Activated CD8-positive, alpha-beta T cell treated with anti-CD3 and anti-CD28 coated beads, Interleukin-2, amount 10 ng/mL, durations not matched to agents 7 days and 5 days (primary cell): ENCODE results near the gene OTOF. TPM values are rescaled to one million over a fixed set of nuclear protein-coding genes. Genes with fewer than 3 reads are reported as not detected.

Source experiments
- ATAC-seq: fragments of 150-1000 bp; cut with Tn5 transposase; one replicate; pipeline ENCODE4 v1.10.0; 2021; ENCODE audit warnings: moderate library complexity
- CTCF ChIA-PET: fragments of 350-600 bp; sonication (Branson Sonifier 250); formaldehyde crosslinking; loops from one replicate; lab custom pipeline; 2021; ENCODE audit warnings: antibody characterized with exemption; lab: Charles Lee
- POLR2A ChIA-PET: fragments of 350-600 bp; sonication (Branson Sonifier 250); formaldehyde crosslinking; loops from one replicate; lab custom pipeline; 2021; ENCODE audit warnings: antibody characterized with exemption; lab: Charles Lee
- DNase-seq: peaks from one replicate; pipeline ENCODE4 v3.0.0-alpha.2; 2020
- H3K27ac Mint-ChIP-seq: one replicate; pipeline ENCODE4 v1.8.0; 2021; ENCODE audit warnings: mild to moderate bottlenecking, mixed read lengths
- H3K27me3 Mint-ChIP-seq: one replicate; pipeline ENCODE4 v1.8.0; 2021; ENCODE audit warnings: low read depth, mixed read lengths
- H3K36me3 Mint-ChIP-seq: one replicate; pipeline ENCODE4 v1.8.0; 2021; ENCODE audit warnings: low read depth, mixed read lengths
- H3K4me1 Mint-ChIP-seq: one replicate; pipeline ENCODE4 v1.8.0; 2021; ENCODE audit warnings: low read depth, mixed read lengths
- H3K4me3 Mint-ChIP-seq: one replicate; pipeline ENCODE4 v1.8.0; 2021; ENCODE audit warnings: mild to moderate bottlenecking, mixed read lengths
- H3K9me3 Mint-ChIP-seq: one replicate; pipeline ENCODE4 v1.8.0; 2022; ENCODE audit warnings: mixed read lengths; ENCODE audit not compliant: insufficient read depth
- total RNA-seq, 2 experiments: library from RNA; stranded (reverse); gene quantifications; one replicate each; pipeline ENCODE4 v1.2.3, GENCODE V29; 2021

The OTOF gene
- total RNA-seq, 2 experiments from 2014 or later = 17.2 to 19.9 TPM

DNA sequence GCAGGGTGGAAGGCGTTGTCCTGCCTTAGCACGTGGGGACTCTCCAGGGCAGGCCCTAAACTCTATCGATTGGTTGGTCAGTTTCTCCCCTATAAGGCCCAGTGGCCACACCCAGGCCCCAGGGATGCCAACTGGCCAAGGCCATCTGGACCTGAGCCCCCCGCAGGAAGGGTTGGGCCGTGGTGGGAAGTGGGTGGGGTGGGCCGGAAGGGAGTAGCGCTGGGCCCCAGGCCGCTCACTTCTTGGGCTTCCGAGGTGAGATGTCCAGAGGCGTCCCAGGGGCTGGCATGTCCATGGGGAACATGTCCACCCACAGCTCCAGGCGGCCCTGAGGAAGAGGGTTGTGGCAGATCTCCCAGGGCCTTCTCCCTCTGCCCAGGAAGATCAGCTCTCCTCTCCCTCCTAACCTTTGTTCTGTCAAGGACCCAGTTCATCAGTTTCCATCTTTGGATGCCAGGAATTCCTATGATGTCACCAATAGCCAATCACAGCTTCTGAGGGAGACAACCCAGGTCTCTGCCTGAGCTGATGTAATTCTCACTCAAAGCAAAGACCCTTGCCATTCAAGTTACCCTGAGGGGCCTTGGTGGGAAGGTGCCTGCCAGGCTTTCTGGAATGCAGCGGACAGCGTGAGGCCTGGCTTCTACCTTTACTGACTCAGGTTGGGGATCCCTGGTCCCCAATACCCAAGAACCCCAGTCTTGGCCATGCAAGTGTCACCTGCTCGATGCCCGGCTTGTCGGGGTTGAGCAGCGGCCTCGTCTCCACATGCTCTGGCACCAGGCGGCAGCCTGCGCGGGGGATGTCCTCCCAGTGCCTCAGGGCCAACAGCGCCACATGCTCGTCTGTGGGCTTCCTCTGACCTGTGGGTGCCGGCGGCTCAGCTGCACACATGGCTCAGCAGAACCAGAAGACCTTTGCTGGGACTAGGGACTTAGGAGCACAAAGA is 14.4 kb downstream of the OTOF start:
- no peak overlapping the region for H3K27ac Mint-ChIP-seq
- DNase-seq = no peak
- POLR2A ChIA-PET = no interaction called here

DNA sequence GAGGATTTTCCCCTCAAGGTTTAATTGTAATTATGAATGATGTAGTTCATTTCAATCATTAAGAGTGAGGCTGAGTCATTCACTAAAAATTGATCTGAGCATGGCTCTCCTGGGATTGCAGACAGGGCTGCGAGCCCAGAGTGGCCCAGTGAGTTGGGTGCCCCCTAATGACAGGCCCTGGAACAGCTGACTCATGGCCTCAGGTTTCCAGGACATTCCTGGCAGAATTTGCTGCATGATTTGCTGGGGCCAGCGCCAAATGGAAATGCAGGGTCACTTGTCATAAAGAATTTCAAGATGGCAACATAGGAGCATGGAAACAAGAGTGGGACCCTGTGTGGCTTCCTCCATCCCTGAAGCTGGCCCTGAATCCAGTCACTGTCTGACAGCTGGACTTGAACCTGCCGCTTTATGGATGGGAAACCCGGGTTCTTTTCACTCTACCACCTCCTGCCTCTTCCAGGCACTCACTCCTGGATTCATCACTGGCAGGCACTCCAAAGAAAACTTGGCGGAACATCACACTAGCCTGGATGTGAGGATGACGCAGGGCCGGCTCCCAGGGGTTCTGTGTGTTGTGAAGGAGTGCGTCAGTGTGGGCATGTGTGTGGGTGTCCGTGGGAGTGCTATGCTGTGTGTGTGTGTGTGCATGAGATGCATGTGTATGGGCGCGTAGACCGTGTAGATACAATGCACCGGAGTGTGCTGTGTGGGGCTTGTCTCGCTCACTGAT is 15.2 kb downstream of the OTOF start:
- Mint-ChIP-seq H3K9me3 (no peaks in the 10 kb centered on the region), H3K27me3 (no peaks in the 10 kb centered on the region), H3K4me3 (no peak overlapping the region), H3K36me3 (no peaks in the 10 kb centered on the region), H3K27ac (no peak overlapping the region), H3K4me1 (no peaks in the 10 kb centered on the region)
- ChIA-PET POLR2A (no interaction called here), CTCF (no interaction called here)
- ATAC-seq (no peak), DNase-seq (no peak)

More for the DNA sequence above, 14.4 kb downstream of the OTOF start:
- Mint-ChIP-seq H3K27me3 (no peaks in the 10 kb centered on the region), H3K36me3 (peaks cover 3% of the 10 kb centered on the region), H3K4me1 (no peaks in the 10 kb centered on the region), H3K9me3 (no peaks in the 10 kb centered on the region), H3K4me3 (no peak overlapping the region)
- ATAC-seq = no peak
- CTCF ChIA-PET = no interaction called here

DNA sequence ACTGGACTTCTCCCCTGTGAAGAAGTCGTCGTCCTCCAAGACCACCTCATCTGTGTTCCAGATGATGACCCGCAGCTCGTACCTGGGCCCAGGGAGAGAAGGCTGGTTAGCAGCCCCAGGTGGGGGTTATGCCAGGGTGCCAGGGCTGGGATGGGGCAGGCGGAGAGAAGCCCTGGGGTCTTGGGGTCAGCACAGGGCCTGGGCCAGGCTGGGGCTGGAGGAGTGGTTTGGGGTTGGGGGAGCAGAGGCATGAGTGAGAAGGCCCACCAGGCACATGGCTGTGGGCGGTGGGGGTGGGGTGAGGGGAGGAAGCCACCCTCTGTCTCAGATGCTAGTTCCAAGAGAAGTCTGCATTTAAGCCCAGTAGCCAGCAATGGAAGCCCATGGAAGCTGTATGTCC is 15.8 kb downstream of the OTOF start:
- DNase-seq (no peak), ATAC-seq (no peak)
- Mint-ChIP-seq H3K4me3 (no peak overlapping the region), H3K27ac (no peak overlapping the region), H3K27me3 (no peaks in the 10 kb centered on the region), H3K9me3 (no peaks in the 10 kb centered on the region), H3K36me3 (no peaks in the 10 kb centered on the region), H3K4me1 (no peaks in the 10 kb centered on the region)
- ChIA-PET POLR2A (no interaction called here), CTCF (no interaction called here)

DNA sequence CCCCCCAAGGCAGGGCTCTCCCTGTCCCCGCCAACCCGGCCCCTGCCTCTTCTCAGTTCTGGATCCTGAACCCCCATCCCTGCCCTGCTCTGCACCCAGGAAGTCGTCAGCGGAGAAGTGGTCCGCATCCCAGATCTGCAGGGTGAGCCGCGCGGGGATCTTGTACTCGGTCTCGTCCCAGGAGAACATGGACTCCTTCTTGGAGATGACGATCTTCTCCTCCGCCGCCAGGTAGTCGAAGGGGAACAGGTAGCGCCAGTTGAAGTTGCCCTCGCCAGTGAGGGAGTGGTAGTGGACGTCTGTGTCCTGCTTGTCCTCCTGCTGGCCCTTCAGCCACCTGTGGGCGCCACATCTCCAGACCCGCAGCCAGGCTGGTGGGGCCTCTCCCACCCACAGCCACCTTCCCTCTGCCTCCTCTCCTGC is 16.3 kb downstream of the OTOF start:
- DNase-seq (no peak), ATAC-seq (no peak)
- Mint-ChIP-seq H3K27ac (no peak overlapping the region), H3K4me1 (no peaks in the 10 kb centered on the region), H3K4me3 (no peak overlapping the region), H3K9me3 (no peaks in the 10 kb centered on the region), H3K36me3 (no peaks in the 10 kb centered on the region), H3K27me3 (no peaks in the 10 kb centered on the region)
- ChIA-PET POLR2A (no interaction called here), CTCF (no interaction called here)

DNA sequence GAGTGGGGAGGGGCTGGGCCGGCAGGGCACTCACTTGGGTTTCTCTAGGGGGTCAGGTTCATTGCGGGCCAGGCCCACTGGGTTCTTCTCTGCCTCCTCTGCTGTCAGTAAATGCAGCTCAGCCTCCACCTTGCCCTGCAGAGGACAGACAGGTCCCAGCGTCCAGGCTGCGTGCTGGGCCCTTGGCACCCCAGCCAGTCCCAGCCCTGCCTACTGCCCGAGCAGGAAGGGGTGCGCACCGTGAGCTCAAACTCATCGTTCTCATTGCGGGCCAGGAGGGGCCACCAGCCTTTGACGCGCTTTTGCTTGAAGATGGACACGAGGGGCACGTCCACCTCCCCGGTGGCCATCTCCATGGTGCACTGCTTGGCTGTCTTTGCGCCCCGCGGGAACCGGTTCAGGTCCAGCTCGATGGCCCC is 17.3 kb downstream of the OTOF start:
- ATAC-seq (no peak), DNase-seq (no peak)
- ChIA-PET CTCF (no interaction called here), POLR2A (no interaction called here)
- no peak overlapping the region for H3K4me3 Mint-ChIP-seq
- no peak overlapping the region for H3K27ac Mint-ChIP-seq
- no peaks in the 10 kb centered on the region for H3K4me1 Mint-ChIP-seq
- H3K27me3 Mint-ChIP-seq = no peaks in the 10 kb centered on the region
- no peaks in the 10 kb centered on the region for H3K36me3 Mint-ChIP-seq
- H3K9me3 Mint-ChIP-seq = no peaks in the 10 kb centered on the region

DNA sequence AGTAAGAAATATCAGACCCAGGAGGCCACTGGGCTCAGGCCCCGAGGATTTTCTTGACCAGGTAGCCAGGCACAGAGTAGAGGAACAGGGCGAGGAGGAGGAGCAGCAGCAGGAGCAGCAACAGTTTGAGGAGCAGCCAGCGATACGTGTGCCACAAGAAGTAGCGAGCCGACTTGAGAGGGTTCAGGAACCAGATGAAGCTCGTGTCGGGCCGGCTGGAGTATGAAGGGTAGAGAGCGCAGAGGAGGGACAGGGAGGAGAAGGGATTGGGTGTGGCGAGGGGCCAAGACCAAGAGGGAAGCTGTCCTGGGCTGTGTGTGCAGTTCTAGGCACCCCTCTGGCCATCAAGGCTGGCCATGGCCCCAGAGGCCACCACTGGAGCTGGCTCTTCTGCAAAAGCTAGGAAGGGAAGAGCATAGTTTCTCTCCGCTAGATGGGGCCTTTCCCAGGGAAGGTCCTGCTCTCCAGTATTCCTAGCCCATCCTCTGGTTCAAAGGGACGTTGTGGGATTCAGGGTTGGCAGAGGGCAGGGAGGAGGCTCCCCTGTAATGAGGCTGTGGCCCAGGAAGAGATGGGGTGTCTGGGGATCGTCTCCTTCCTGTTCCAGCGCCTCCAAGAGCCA is 17.8 kb downstream of the OTOF start:
- ATAC-seq (no peak), DNase-seq (no peak)
- H3K4me1 Mint-ChIP-seq = no peaks in the 10 kb centered on the region
- H3K9me3 Mint-ChIP-seq = no peaks in the 10 kb centered on the region
- H3K36me3 Mint-ChIP-seq = no peaks in the 10 kb centered on the region
- ChIA-PET POLR2A (no interaction called here), CTCF (interaction anchor here (2.5 kb wide), 1 partner anchor 9 kb away, joined by 7 read pairs; no protein-coding TSS in a partner anchor)
- H3K27ac Mint-ChIP-seq = no peak overlapping the region
- H3K27me3 Mint-ChIP-seq = no peaks in the 10 kb centered on the region
- H3K4me3 Mint-ChIP-seq = no peak overlapping the region

DNA sequence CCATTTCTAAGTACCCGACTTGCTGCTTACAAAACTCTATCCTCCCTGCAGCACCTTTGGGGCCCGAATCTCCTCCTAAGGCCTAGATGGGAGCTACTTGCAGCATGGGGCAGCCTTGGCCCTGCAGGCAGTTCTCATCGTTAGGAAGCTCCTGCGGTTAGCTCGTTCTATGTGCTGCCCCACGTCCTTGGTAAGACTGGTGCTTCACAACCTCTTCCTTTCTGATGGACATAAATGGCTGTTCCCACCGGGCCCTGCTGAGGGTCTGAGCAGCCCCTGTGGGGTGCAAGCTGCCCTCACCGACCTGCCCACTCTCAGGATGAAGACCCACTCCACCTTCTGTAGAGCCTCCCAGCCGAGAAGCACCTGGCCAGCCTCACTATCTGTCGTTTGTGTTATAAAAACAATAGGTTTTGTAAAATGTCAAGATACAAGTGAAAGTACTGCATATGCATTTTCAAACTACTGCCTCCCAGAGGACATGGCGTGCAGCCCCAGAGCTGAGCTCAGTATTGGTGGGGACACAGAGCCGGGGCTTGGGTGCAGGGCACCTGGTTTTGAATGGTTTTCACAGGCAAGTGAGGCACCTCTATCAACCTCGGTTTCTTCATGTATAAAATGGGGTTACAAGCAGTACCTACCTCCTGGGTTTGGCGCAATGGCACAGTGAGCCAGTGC is 19.4 kb downstream of the OTOF start:
- H3K27me3 Mint-ChIP-seq = no peaks in the 10 kb centered on the region
- ATAC-seq (no peak), DNase-seq (no peak)
- no peaks in the 10 kb centered on the region for H3K9me3 Mint-ChIP-seq
- CTCF ChIA-PET = interaction anchor here (2.5 kb wide), 1 partner anchor 11 kb away, joined by 7 read pairs; no protein-coding TSS in a partner anchor
- H3K4me3 Mint-ChIP-seq = no peak overlapping the region
- no peaks in the 10 kb centered on the region for H3K4me1 Mint-ChIP-seq
- no peak overlapping the region for H3K27ac Mint-ChIP-seq
- POLR2A ChIA-PET = no interaction called here
- no peaks in the 10 kb centered on the region for H3K36me3 Mint-ChIP-seq

DNA sequence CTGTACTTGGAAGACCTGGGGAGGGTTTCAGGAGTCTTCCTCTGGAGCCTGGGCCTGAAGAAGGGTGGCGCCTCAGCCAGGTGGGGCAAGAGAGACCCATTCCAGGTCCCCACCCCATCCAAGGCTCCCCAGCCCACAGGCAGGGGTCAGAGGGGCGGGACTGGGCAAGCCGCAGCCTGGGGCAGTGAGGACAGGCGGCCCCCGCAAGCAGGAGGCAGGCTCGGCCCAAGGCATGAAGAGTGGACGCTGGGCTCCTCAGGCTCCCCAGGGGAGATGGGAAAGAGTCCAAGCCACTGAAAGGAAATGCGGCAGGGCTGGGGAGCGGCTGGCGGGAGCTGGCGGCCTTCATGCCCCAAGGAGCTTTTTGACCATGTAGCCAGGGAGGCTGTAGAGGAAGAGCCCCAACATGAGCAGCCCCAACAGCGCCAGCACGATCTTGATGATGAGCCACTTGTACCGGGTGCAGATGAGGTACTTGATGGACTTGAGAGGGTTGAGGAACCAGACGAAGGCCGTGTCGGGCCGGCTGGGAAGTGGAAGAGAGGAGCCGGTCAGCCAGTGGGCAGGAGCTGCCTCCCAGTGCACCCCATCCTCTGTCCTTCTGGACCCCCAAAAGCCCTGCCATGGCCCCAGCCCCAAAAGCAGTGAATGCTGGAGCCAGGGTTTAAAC is 20.1 kb downstream of the OTOF start:
- ATAC-seq (no peak), DNase-seq (no peak)
- H3K4me1 Mint-ChIP-seq = no peaks in the 10 kb centered on the region
- no peak overlapping the region for H3K4me3 Mint-ChIP-seq
- peaks cover 3% of the 10 kb centered on the region for H3K27me3 Mint-ChIP-seq
- CTCF ChIA-PET = interaction anchor here (2.5 kb wide), 1 partner anchor 11 kb away, joined by 7 read pairs; no protein-coding TSS in a partner anchor
- no peaks in the 10 kb centered on the region for H3K36me3 Mint-ChIP-seq
- H3K27ac Mint-ChIP-seq = no peak overlapping the region
- POLR2A ChIA-PET = no interaction called here
- H3K9me3 Mint-ChIP-seq = no peaks in the 10 kb centered on the region

DNA sequence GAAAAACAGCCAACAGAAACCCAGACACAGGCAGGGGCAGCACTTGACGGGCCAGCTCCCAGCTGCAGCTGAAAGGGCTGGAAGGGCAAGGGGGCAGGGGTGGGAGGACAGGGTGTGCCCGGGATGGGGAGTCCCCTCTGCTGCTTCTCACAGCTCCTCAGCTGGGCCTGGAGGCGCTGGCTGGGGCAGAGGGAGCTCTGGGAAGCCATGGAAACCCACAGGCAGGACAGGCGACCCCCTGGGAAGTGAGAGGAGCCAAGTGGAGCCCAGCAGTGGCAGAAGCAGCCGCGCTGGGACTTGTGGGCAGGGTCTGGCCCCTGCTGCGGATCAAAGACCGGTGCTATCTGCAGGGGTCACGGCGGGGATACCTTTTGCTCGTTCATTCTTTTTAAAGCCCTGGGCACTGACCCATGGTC is 20.7 kb downstream of the OTOF start:
- ATAC-seq (no peak), DNase-seq (no peak)
- Mint-ChIP-seq H3K4me1 (no peaks in the 10 kb centered on the region), H3K27me3 (peaks cover 3% of the 10 kb centered on the region), H3K36me3 (no peaks in the 10 kb centered on the region), H3K4me3 (no peak overlapping the region), H3K27ac (no peak overlapping the region), H3K9me3 (no peaks in the 10 kb centered on the region)
- ChIA-PET POLR2A (no interaction called here), CTCF (no interaction called here)

DNA sequence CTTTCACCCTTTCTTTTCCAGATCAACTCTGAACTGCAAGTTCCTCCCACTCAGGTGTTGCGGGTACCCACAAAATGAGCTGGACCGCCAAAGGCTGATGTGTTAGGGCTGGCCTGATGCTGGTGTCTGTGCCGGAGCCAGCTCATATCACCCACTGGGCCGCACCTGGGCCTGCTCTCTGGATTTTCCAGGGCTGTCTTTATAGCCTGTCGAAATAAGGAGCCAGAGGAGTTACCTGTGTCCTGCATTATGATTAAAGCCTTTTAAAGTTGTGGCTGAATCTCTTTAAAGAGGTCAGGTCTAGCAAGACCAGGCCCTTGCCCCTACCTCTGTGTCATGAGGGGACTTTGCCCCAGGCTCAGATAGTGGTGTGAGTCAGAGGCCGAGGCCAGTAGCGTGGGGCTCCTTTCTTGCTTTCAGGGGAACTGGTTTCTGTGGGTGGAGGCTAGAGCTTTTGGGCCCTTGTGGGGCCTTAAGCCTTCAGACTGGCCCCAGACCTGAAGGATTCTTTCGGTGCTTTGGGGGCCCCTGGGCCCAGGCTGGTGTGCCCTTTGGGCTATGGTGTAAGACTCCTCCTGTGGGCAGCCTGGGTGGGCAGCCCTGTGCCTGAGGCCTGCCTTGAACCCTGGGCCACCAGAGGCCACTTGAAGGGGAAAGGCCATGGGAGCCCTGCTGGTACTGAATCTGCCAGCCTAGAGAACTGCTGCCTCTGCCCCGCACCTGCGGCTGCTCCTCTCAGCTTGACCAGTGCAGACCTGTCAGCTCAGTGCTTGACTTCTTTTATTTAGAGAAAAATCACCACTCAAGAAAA is 21.3 kb downstream of the OTOF start:
- CTCF ChIA-PET = interaction anchor here (1.2 kb wide), 1 partner anchor 121 kb away, joined by 4 read pairs; no protein-coding TSS in a partner anchor
- Mint-ChIP-seq H3K9me3 (no peaks in the 10 kb centered on the region), H3K4me1 (no peaks in the 10 kb centered on the region), H3K36me3 (no peaks in the 10 kb centered on the region), H3K27me3 (peaks cover 3% of the 10 kb centered on the region), H3K27ac (no peak overlapping the region), H3K4me3 (no peak overlapping the region)
- POLR2A ChIA-PET = interaction anchor here (0.7 kb wide), 1 partner anchor 678 kb away, joined by 3 read pairs; the partner anchor contains the start of gene PREB
- no peak for DNase-seq
- no peak for ATAC-seq
